WTC11 (cell line): Measurements from ENCODE around the gene TOGARAM2. TPM values are rescaled to one million over a fixed set of nuclear protein-coding genes. Genes with fewer than 3 reads are reported as not detected.
"Not testable (repeated sequence)": the region's sequence is repeated elsewhere in the genome, so short reads cannot be mapped to it uniquely, and the experiment has no call there.

Source experiments
- ATAC-seq: fragments of 200-7000 bp; cut with Tn5 transposase; 2 replicates; pipeline ENCODE4 v1.10.0; 2021; ENCODE audit warnings: mild to moderate bottlenecking, moderate library complexity
- CTCF ChIA-PET: fragments of 300-600 bp; sonication (Branson Sonifier 250); formaldehyde crosslinking; loops from one replicate; lab custom pipeline; 2021; ENCODE audit warnings: antibody characterized with exemption; lab: Charles Lee
- POLR2A ChIA-PET: fragments of 350-600 bp; sonication (Branson Sonifier 250); formaldehyde crosslinking; loops from one replicate; lab custom pipeline; 2021; ENCODE audit warnings: antibody characterized with exemption; lab: Charles Lee
- DNase-seq: peaks from one replicate; pipeline ENCODE4 v3.0.0; 2021; ENCODE audit warnings: low spot score
- H3K27ac Mint-ChIP-seq: 2 replicates; pipeline ENCODE4 v1.8.0; 2021; ENCODE audit warnings: mixed read lengths
- H3K27me3 Mint-ChIP-seq: 2 replicates; pipeline ENCODE4 v1.8.0; 2021; ENCODE audit warnings: low read depth, mild to moderate bottlenecking, moderate library complexity, mixed read lengths
- H3K36me3 Mint-ChIP-seq: 2 replicates; pipeline ENCODE4 v1.8.0; 2021; ENCODE audit warnings: mixed read lengths
- H3K4me1 Mint-ChIP-seq: 2 replicates; pipeline ENCODE4 v1.8.0; 2022; ENCODE audit warnings: mixed read lengths
- H3K4me3 Mint-ChIP-seq: 2 replicates; pipeline ENCODE4 v1.8.0; 2021; ENCODE audit warnings: mild to moderate bottlenecking, moderate library complexity, mixed read lengths
- H3K9me3 Mint-ChIP-seq: 2 replicates; pipeline ENCODE4 v1.8.0; 2021; ENCODE audit warnings: mixed read lengths
- CDX4 ChIP-seq: fragments of 250-450 bp; sonication (Bioruptor Pico); IDR thresholded peaks from 2 replicates; pipeline ENCODE4 v1.9.0; 2021; ENCODE audit warnings: moderate library complexity, mild to moderate bottlenecking, inconsistent platforms, borderline replicate concordance
- CREB1 ChIP-seq: sonication (generic); formaldehyde crosslinking; IDR thresholded peaks from 2 replicates; pipeline ENCODE4 v1.8.0; 2023; ENCODE audit warnings: mild to moderate bottlenecking, missing genetic modification reagents
- CTCF ChIP-seq: fragments of 200-600 bp; IDR thresholded peaks from 2 replicates; pipeline ENCODE4 v1.8.0; 2022; ENCODE audit warnings: antibody characterized with exemption
- E2F5 ChIP-seq: sonication (generic); formaldehyde crosslinking; IDR thresholded peaks from 2 replicates; pipeline ENCODE4 v1.8.1; 2022; ENCODE audit warnings: mild to moderate bottlenecking, moderate library complexity, missing genetic modification reagents
- FOXJ3 ChIP-seq: sonication (generic); formaldehyde crosslinking; IDR thresholded peaks from 2 replicates; pipeline ENCODE4 v1.9.0; 2021; ENCODE audit warnings: missing genetic modification reagents, mild to moderate bottlenecking, borderline replicate concordance
- FOXP1 ChIP-seq: sonication (generic); formaldehyde crosslinking; IDR thresholded peaks from 2 replicates; pipeline ENCODE4 v1.8.0; 2022; ENCODE audit warnings: missing genetic modification reagents, mild to moderate bottlenecking, moderate library complexity, borderline replicate concordance
- FOXP4 ChIP-seq: sonication (generic); formaldehyde crosslinking; IDR thresholded peaks from 2 replicates; pipeline ENCODE4 v1.8.0; 2022; ENCODE audit warnings: mild to moderate bottlenecking, missing genetic modification reagents
- GRHL2 ChIP-seq: fragments of 250-450 bp; sonication (Bioruptor Pico); IDR thresholded peaks from 2 replicates; pipeline ENCODE4 v1.8.0; 2022; ENCODE audit warnings: mild to moderate bottlenecking, moderate library complexity; ENCODE audit not compliant: insufficient replicate concordance, severe bottlenecking
- JUN ChIP-seq: sonication (generic); formaldehyde crosslinking; IDR thresholded peaks from 2 replicates; pipeline ENCODE4 v1.8.0; 2023; ENCODE audit warnings: mild to moderate bottlenecking, missing genetic modification reagents
- KAT7 ChIP-seq: sonication (generic); formaldehyde crosslinking; IDR thresholded peaks from 2 replicates; pipeline ENCODE4 v1.8.1; 2023; ENCODE audit warnings: missing genetic modification reagents, mild to moderate bottlenecking, borderline replicate concordance
- STAT6 ChIP-seq: sonication (generic); formaldehyde crosslinking; conservative IDR thresholded peaks from 2 replicates; pipeline ENCODE4 v1.8.1; 2023; ENCODE audit warnings: mild to moderate bottlenecking, low read depth, missing genetic modification reagents, moderate library complexity
- USF2 ChIP-seq: sonication (generic); formaldehyde crosslinking; IDR thresholded peaks from 2 replicates; pipeline ENCODE4 v1.8.1; 2023; ENCODE audit warnings: mild to moderate bottlenecking, missing genetic modification reagents, moderate library complexity
- ZNF317 ChIP-seq: sonication (generic); formaldehyde crosslinking; IDR thresholded peaks from 2 replicates; pipeline ENCODE4 v1.8.1; 2023; ENCODE audit warnings: low read depth, mild to moderate bottlenecking, moderate library complexity, missing genetic modification reagents, borderline replicate concordance
- ZNF423 ChIP-seq: fragments of 250-450 bp; sonication (Bioruptor Pico); IDR thresholded peaks from 2 replicates; pipeline ENCODE4 v2.1.2; 2022; ENCODE audit warnings: mild to moderate bottlenecking, moderate library complexity
- total RNA-seq: library from RNA; stranded (reverse); gene quantifications from 3 replicates; pipeline ENCODE4 v1.2.3, GENCODE V29; 2021

TOGARAM2 gene
- total RNA-seq, 1 experiment from 2014 or later, result 1.0 TPM

GRCh38 chr2:29084554-29084953 is 103.5 kb downstream of the TOGARAM2 start:
- POLR2A ChIA-PET, result no interaction called here
- ATAC-seq, result no peak
- CTCF ChIA-PET, result no interaction called here
- Mint-ChIP-seq H3K4me1 (no peaks in the 10 kb centered on the region), H3K27ac (no peak overlapping the region), H3K4me3 (no peak overlapping the region), H3K9me3 (peaks cover 13% of the 10 kb centered on the region)
- no peak for DNase-seq
- TF ChIP-seq CDX4 (CRISPR knock-in tag) (no peak), ZNF317 (CRISPR knock-in tag) (no peak), GRHL2 (no peak), JUN (CRISPR knock-in tag) (no peak), CTCF (no peak), E2F5 (no peak)
- TF ChIP-seq, all 79 proteins: peak for 0
- Mint-ChIP-seq H3K36me3 (peaks cover 11% of the 10 kb centered on the region; the same call in 1 of the 2 replicates), H3K27me3 (no peaks in the 10 kb centered on the region)

- DNase-seq, ATAC-seq, H3K9me3 Mint-ChIP-seq, H3K4me1 Mint-ChIP-seq, H3K27ac Mint-ChIP-seq, CTCF ChIA-PET, H3K4me3 Mint-ChIP-seq, H3K27me3 Mint-ChIP-seq, POLR2A ChIA-PET, H3K36me3 Mint-ChIP-seq: not testable (repeated sequence)
Observed at GRCh38 chr2:29090311-29090710, 109.2 kb downstream of the TOGARAM2 start.

GRCh38 chr2:29096969-29097368 is 115.9 kb downstream of the TOGARAM2 start:
- DNase-seq (no peak), ATAC-seq (no peak)
- no peaks in the 10 kb centered on the region for H3K4me1 Mint-ChIP-seq
- no peak overlapping the region for H3K4me3 Mint-ChIP-seq
- TF ChIP-seq KAT7 (CRISPR knock-in tag) (no peak), USF2 (CRISPR knock-in tag) (no peak), FOXJ3 (CRISPR knock-in tag) (no peak), ZNF423 (CRISPR knock-in tag) (no peak)
- H3K36me3 Mint-ChIP-seq, result peaks cover 10% of the 10 kb centered on the region
- H3K27me3 Mint-ChIP-seq, result 0 out of 2 replicates have a peak, but pooled peaks cover 3% of the 10 kb centered on the region
- H3K9me3 Mint-ChIP-seq, result peaks cover 16% of the 10 kb centered on the region
- POLR2A ChIA-PET, result no interaction called here
- H3K27ac Mint-ChIP-seq, result no peak overlapping the region
- CTCF ChIA-PET, result no interaction called here

- CTCF ChIA-PET, result no interaction called here
Observed at GRCh38 chr2:29097569-29097968, 116.5 kb downstream of the TOGARAM2 start.

More at GRCh38 chr2:29097569-29097968, 116.5 kb downstream of the TOGARAM2 start:
- no peak overlapping the region for H3K4me3 Mint-ChIP-seq
- DNase-seq (no peak), ATAC-seq (no peak)
- TF ChIP-seq FOXP1 (CRISPR knock-in tag), result no peak
- no peak for TF ChIP-seq FOXP4 (CRISPR knock-in tag)
- TF ChIP-seq STAT6 (CRISPR knock-in tag), result no peak
- TF ChIP-seq CREB1 (CRISPR knock-in tag), result no peak
- peaks cover 10% of the 10 kb centered on the region for H3K36me3 Mint-ChIP-seq
- H3K4me1 Mint-ChIP-seq, result no peaks in the 10 kb centered on the region
- peaks cover 16% of the 10 kb centered on the region for H3K9me3 Mint-ChIP-seq
- H3K27ac Mint-ChIP-seq, result no peak overlapping the region
- H3K27me3 Mint-ChIP-seq, result 0 out of 2 replicates have a peak, but pooled peaks cover 3% of the 10 kb centered on the region
- POLR2A ChIA-PET, result no interaction called here
